ENCODE results near the gene PARD3.

The PARD3 gene

GRCh38 chr10:34768972-34769330 is 46.1 kb downstream of the PARD3 start:
- H3K27ac ChIP-seq (ENCODE audit: low read depth, low read length), result no peak overlapping the region
- no peak overlapping the region for H3K9ac ChIP-seq (ENCODE audit: low read depth in 1 of 2, low read length in 2 of 2)
- H3K36me3 ChIP-seq (ENCODE audit: control insufficient read depth in 1 of 2, insufficient read depth in 2 of 2, low read length in 2 of 2), result no peaks in the 10 kb centered on the region
- H3K4me3 ChIP-seq (ENCODE audit: low read depth in 1 of 2, low read length in 2 of 2), result peak overlapping the region; percentile 38 to 55
- peaks cover 21 to 25% of the 10 kb centered on the region in 2 donors for H3K4me1 ChIP-seq (ENCODE audit: control insufficient read depth in 1 of 2, insufficient read depth in 2 of 2, low read length in 2 of 2)
- no peaks in the 10 kb centered on the region for H3K27me3 ChIP-seq (ENCODE audit: control insufficient read depth in 1 of 2, insufficient read depth in 2 of 2, low read length in 2 of 2)
- no peaks in the 10 kb centered on the region for H3K9me3 ChIP-seq (ENCODE audit: control insufficient read depth in 1 of 2, low read length in 2 of 2)

- no peaks in the 10 kb centered on the region for H3K9me3 ChIP-seq (ENCODE audit: control insufficient read depth in 1 of 2, low read length in 2 of 2)
- H3K9ac ChIP-seq (ENCODE audit: low read depth in 1 of 2, low read length in 2 of 2), result no peak overlapping the region
- no peak overlapping the region for H3K27ac ChIP-seq (ENCODE audit: low read depth, low read length)
- peaks cover 21 to 25% of the 10 kb centered on the region in 2 donors for H3K4me1 ChIP-seq (ENCODE audit: control insufficient read depth in 1 of 2, insufficient read depth in 2 of 2, low read length in 2 of 2)
- no peaks in the 10 kb centered on the region for H3K36me3 ChIP-seq (ENCODE audit: control insufficient read depth in 1 of 2, insufficient read depth in 2 of 2, low read length in 2 of 2)
- H3K4me3 ChIP-seq (ENCODE audit: low read depth in 1 of 2, low read length in 2 of 2), result peak overlapping the region; percentile 38 to 55
- H3K27me3 ChIP-seq (ENCODE audit: control insufficient read depth in 1 of 2, insufficient read depth in 2 of 2, low read length in 2 of 2), result no peaks in the 10 kb centered on the region
Observed at GRCh38 chr10:34768261-34768971, 46.7 kb downstream of the PARD3 start.

- no peak overlapping the region for H3K4me3 ChIP-seq (ENCODE audit: low read depth in 1 of 2, low read length in 2 of 2)
- H3K9ac ChIP-seq (ENCODE audit: low read depth in 1 of 2, low read length in 2 of 2), result no peak overlapping the region
- peaks cover 21 to 25% of the 10 kb centered on the region in 2 donors for H3K4me1 ChIP-seq (ENCODE audit: control insufficient read depth in 1 of 2, insufficient read depth in 2 of 2, low read length in 2 of 2)
- no peaks in the 10 kb centered on the region for H3K9me3 ChIP-seq (ENCODE audit: control insufficient read depth in 1 of 2, low read length in 2 of 2)
- H3K27me3 ChIP-seq (ENCODE audit: control insufficient read depth in 1 of 2, insufficient read depth in 2 of 2, low read length in 2 of 2), result no peaks in the 10 kb centered on the region
- H3K27ac ChIP-seq (ENCODE audit: low read depth, low read length), result no peak overlapping the region
- no peaks in the 10 kb centered on the region for H3K36me3 ChIP-seq (ENCODE audit: control insufficient read depth in 1 of 2, insufficient read depth in 2 of 2, low read length in 2 of 2)
Observed at GRCh38 chr10:34766811-34767494, 48.1 kb downstream of the PARD3 start.

- Histone ChIP-seq H3K4me1 (ENCODE audit: control insufficient read depth in 1 of 2, insufficient read depth in 2 of 2, low read length in 2 of 2) (peaks cover 21 to 25% of the 10 kb centered on the region in 2 donors), H3K9ac (ENCODE audit: low read depth in 1 of 2, low read length in 2 of 2) (no peak overlapping the region), H3K9me3 (ENCODE audit: control insufficient read depth in 1 of 2, low read length in 2 of 2) (no peaks in the 10 kb centered on the region), H3K27ac (ENCODE audit: low read depth, low read length) (no peak overlapping the region), H3K27me3 (ENCODE audit: control insufficient read depth in 1 of 2, insufficient read depth in 2 of 2, low read length in 2 of 2) (no peaks in the 10 kb centered on the region), H3K36me3 (ENCODE audit: control insufficient read depth in 1 of 2, insufficient read depth in 2 of 2, low read length in 2 of 2) (no peaks in the 10 kb centered on the region), H3K4me3 (ENCODE audit: low read depth in 1 of 2, low read length in 2 of 2) (no peak overlapping the region)
Observed at GRCh38 chr10:34766266-34766600, 48.9 kb downstream of the PARD3 start.

- Histone ChIP-seq H3K9me3 (ENCODE audit: control insufficient read depth in 1 of 2, low read length in 2 of 2) (no peaks in the 10 kb centered on the region), H3K4me3 (ENCODE audit: low read depth in 1 of 2, low read length in 2 of 2) (no peak overlapping the region), H3K27me3 (ENCODE audit: control insufficient read depth in 1 of 2, insufficient read depth in 2 of 2, low read length in 2 of 2) (no peaks in the 10 kb centered on the region), H3K36me3 (ENCODE audit: control insufficient read depth in 1 of 2, insufficient read depth in 2 of 2, low read length in 2 of 2) (no peaks in the 10 kb centered on the region), H3K9ac (ENCODE audit: low read depth in 1 of 2, low read length in 2 of 2) (no peak overlapping the region), H3K27ac (ENCODE audit: low read depth, low read length) (no peak overlapping the region), H3K4me1 (ENCODE audit: control insufficient read depth in 1 of 2, insufficient read depth in 2 of 2, low read length in 2 of 2) (peaks cover 21 to 25% of the 10 kb centered on the region in 2 donors)
Observed at GRCh38 chr10:34764472-34764946, 50.6 kb downstream of the PARD3 start.

- Histone ChIP-seq H3K27ac (ENCODE audit: low read depth, low read length) (no peak overlapping the region), H3K9ac (ENCODE audit: low read depth in 1 of 2, low read length in 2 of 2) (no peak overlapping the region), H3K4me3 (ENCODE audit: low read depth in 1 of 2, low read length in 2 of 2) (no peak overlapping the region), H3K9me3 (ENCODE audit: control insufficient read depth in 1 of 2, low read length in 2 of 2) (no peaks in the 10 kb centered on the region), H3K27me3 (ENCODE audit: control insufficient read depth in 1 of 2, insufficient read depth in 2 of 2, low read length in 2 of 2) (no peaks in the 10 kb centered on the region), H3K36me3 (ENCODE audit: control insufficient read depth in 1 of 2, insufficient read depth in 2 of 2, low read length in 2 of 2) (no peaks in the 10 kb centered on the region), H3K4me1 (ENCODE audit: control insufficient read depth in 1 of 2, insufficient read depth in 2 of 2, low read length in 2 of 2) (peaks cover 17 to 19% of the 10 kb centered on the region in 2 donors)
Observed at GRCh38 chr10:34762603-34763299, 52.3 kb downstream of the PARD3 start.

GRCh38 chr10:34762156-34762555 is 52.9 kb downstream of the PARD3 start:
- Histone ChIP-seq H3K4me1 (ENCODE audit: control insufficient read depth in 1 of 2, insufficient read depth in 2 of 2, low read length in 2 of 2) (peaks cover 18% of the 10 kb centered on the region in 2 donors), H3K36me3 (ENCODE audit: control insufficient read depth in 1 of 2, insufficient read depth in 2 of 2, low read length in 2 of 2) (no peaks in the 10 kb centered on the region), H3K9ac (ENCODE audit: low read depth in 1 of 2, low read length in 2 of 2) (no peak overlapping the region), H3K4me3 (ENCODE audit: low read depth in 1 of 2, low read length in 2 of 2) (no peak overlapping the region), H3K27ac (ENCODE audit: low read depth, low read length) (no peak overlapping the region), H3K27me3 (ENCODE audit: control insufficient read depth in 1 of 2, insufficient read depth in 2 of 2, low read length in 2 of 2) (no peaks in the 10 kb centered on the region), H3K9me3 (ENCODE audit: control insufficient read depth in 1 of 2, low read length in 2 of 2) (no peaks in the 10 kb centered on the region)

- no peaks in the 10 kb centered on the region for H3K27me3 ChIP-seq (ENCODE audit: control insufficient read depth in 1 of 2, insufficient read depth in 2 of 2, low read length in 2 of 2)
- no peak overlapping the region for H3K27ac ChIP-seq (ENCODE audit: low read depth, low read length)
- no peaks in the 10 kb centered on the region for H3K9me3 ChIP-seq (ENCODE audit: control insufficient read depth in 1 of 2, low read length in 2 of 2)
- peaks cover 12 to 17% of the 10 kb centered on the region in 2 donors for H3K4me1 ChIP-seq (ENCODE audit: control insufficient read depth in 1 of 2, insufficient read depth in 2 of 2, low read length in 2 of 2)
- no peak overlapping the region for H3K9ac ChIP-seq (ENCODE audit: low read depth in 1 of 2, low read length in 2 of 2)
- no peak overlapping the region for H3K4me3 ChIP-seq (ENCODE audit: low read depth in 1 of 2, low read length in 2 of 2)
- H3K36me3 ChIP-seq (ENCODE audit: control insufficient read depth in 1 of 2, insufficient read depth in 2 of 2, low read length in 2 of 2), result no peaks in the 10 kb centered on the region
Observed at GRCh38 chr10:34761453-34761852, 53.6 kb downstream of the PARD3 start.

GRCh38 chr10:34760606-34761005 is 54.5 kb downstream of the PARD3 start:
- Histone ChIP-seq H3K9ac (ENCODE audit: low read depth in 1 of 2, low read length in 2 of 2) (no peak overlapping the region), H3K27ac (ENCODE audit: low read depth, low read length) (no peak overlapping the region), H3K9me3 (ENCODE audit: control insufficient read depth in 1 of 2, low read length in 2 of 2) (no peaks in the 10 kb centered on the region), H3K36me3 (ENCODE audit: control insufficient read depth in 1 of 2, insufficient read depth in 2 of 2, low read length in 2 of 2) (no peaks in the 10 kb centered on the region), H3K4me3 (ENCODE audit: low read depth in 1 of 2, low read length in 2 of 2) (no peak overlapping the region), H3K4me1 (ENCODE audit: control insufficient read depth in 1 of 2, insufficient read depth in 2 of 2, low read length in 2 of 2) (peaks cover 5 to 10% of the 10 kb centered on the region in 2 donors), H3K27me3 (ENCODE audit: control insufficient read depth in 1 of 2, insufficient read depth in 2 of 2, low read length in 2 of 2) (no peaks in the 10 kb centered on the region)

GRCh38 chr10:34759837-34760215 is 55.3 kb downstream of the PARD3 start:
- Histone ChIP-seq H3K9ac (ENCODE audit: low read depth in 1 of 2, low read length in 2 of 2) (no peak overlapping the region), H3K27ac (ENCODE audit: low read depth, low read length) (no peak overlapping the region), H3K9me3 (ENCODE audit: control insufficient read depth in 1 of 2, low read length in 2 of 2) (no peaks in the 10 kb centered on the region)

More at GRCh38 chr10:34759837-34760215, 55.3 kb downstream of the PARD3 start:
- no peak overlapping the region for H3K4me3 ChIP-seq (ENCODE audit: low read depth in 1 of 2, low read length in 2 of 2)
- no peaks in the 10 kb centered on the region for H3K36me3 ChIP-seq (ENCODE audit: control insufficient read depth in 1 of 2, insufficient read depth in 2 of 2, low read length in 2 of 2)
- peaks cover 5 to 9% of the 10 kb centered on the region in 2 donors for H3K4me1 ChIP-seq (ENCODE audit: control insufficient read depth in 1 of 2, insufficient read depth in 2 of 2, low read length in 2 of 2)
- no peaks in the 10 kb centered on the region for H3K27me3 ChIP-seq (ENCODE audit: control insufficient read depth in 1 of 2, insufficient read depth in 2 of 2, low read length in 2 of 2)

All from duodenal mucosa (tissue), 2 donors.